GM18499 (cell line): ENCODE measurements around the gene IFT20.
"Not testable (repeated sequence)": the region's sequence is repeated elsewhere in the genome, so short reads cannot be mapped to it uniquely, and the experiment has no call there.

Experiments used
- ATAC-seq: cut with Tn5 transposase; IDR thresholded peaks from one replicate; pipeline ENCODE4 v1.9.1; 2021; ENCODE audit warnings: moderate number of reproducible peaks; ENCODE audit not compliant: insufficient read depth, unreplicated experiment

Gene IFT20

DNA sequence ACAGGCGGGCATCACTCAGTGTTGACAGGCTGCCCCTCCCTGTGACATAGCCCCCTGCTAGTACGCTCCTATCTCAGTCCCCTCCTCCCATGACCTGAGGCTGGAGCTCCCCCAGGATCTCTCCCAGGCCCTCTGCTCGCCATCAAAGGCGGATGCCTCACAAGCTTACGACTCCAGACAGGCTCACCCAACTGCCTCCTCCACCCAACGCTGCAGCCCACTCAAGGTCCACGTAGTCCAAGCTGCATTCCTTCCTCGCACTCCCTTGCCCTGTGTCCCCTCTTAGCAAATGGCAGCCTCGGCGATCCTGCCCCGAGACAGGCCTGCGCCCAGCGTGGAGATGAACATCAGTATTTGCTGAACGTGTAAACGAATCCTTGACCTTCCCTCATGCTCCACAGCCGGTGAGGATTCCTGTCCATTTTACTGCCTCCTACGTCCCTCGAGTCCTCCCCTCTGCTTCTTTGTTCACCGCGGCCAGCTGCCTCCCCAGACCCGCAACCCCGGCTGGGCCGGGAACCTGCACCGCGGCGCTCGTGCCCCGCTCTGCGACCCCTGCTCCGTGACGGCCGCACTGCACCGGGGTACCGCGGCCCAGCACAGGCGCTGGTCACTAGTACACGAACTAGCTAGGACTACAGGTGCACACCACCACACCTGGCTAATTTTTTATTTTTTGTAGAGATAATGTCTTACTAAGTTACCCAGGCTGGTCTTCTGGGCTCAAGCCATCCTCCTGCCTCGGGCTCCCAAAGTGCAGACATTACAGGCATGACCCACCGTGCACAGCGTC, 17.1 kb downstream of the IFT20 start:
- no peak for ATAC-seq

DNA sequence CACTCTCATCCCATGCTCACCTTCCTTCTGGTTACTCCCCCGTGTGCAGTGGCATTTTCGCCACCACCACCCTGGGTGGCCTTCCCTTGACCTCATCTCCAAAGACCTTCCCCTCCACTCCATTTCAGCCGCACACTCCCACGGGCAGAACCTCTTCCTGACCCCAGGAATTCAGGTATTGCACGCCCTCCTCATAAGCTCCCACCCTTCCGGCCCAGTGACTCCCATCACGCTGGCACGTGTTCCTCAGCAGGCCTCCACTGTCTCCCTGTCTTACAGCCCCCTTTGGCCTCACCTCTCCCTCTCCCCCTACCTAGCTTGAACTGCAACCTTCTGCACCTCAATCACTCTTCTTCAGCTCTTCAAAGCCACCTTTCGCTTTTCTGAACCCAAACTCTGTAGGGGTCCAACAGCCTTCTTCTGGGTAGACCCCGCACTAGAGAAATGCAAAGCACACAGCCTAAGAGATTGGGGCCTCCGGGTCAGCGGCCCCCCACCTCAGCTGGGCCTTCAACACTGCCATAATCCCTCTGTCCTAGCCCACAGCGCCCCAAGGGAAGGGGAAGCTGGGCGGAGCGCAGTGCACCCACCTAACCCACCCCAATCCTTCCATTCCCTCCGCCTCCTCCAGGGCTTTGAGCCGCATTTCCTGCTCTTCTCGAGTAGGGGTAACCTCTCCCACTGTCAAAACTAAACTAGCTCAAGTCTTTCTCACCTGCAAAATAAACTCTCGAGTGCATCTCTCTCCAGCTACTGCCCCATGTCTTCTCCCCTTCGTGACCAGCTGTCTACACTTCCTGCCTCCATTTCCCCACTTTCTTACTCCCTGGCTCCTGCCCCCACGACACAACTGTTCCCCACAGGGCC, 17.9 kb downstream of the IFT20 start:
- no peak for ATAC-seq

DNA sequence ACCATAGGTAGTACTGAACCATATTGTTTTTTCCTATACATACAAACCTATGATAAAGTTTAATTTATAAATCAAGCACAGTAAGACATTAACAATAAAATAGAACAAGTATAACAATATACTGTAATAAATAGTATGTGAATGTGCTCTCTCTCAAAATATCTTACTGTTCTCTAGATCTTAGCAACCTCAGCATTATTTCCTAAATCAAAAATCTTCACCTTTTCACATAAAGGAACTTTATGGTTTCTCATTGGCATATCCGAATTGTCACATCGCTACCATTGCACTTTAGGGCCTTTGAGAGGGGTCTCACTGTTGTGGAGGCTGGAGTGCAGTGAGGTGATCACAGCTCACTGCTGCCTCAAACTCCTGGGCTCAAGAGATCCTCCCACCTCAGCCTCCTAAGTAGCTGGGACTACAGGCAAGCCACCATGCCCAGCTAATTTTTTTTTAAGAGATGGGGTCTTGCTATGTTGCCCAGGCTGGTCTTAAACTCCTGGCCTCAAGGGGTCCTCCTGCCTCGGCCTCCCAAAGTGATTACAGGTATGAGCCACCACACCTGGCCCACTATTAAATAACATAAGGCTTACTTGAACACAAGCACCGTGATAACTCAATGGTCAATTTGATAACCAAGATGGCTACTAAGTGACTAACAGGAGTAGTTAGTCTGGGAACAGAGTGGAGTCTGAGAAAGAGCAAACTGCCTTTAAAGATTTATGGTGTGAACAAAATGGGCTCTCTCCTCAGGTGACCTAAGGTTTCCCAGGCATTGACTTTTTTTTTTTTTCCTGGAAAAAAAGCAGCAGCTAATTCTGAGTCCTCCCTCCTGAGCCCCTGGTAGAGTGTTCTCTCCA, 19.2 kb downstream of the IFT20 start:
- ATAC-seq = no peak

DNA sequence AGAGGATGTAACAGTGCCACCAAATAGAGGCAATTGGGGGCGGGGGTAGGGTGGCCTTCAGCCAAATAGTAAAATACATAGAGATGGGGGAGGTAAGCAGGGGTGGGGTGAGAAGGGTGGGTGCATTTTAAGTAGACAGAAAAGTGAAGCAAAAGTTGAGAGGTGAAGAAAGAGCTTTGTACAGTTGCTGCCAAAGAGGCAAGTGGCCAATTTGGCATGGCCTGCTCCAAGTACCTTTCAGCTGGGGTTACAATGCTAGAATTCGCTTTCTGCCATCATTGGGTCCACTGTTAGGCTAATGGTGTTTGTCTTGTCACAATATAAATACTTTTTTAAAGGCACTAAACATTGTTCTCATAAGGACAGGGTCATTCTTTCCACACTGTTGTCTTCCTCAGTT, 21.4 kb downstream of the IFT20 start:
- ATAC-seq = no peak

- no peak for ATAC-seq
Observed at GRCh38 chr17:28306954-28307401, 28.3 kb downstream of the IFT20 start.

- no peak for ATAC-seq
Observed at GRCh38 chr17:28298449-28298848, 36.8 kb downstream of the IFT20 start.

GRCh38 chr17:28295677-28296578, 39.3 kb downstream of the IFT20 start:
- no peak for ATAC-seq

DNA sequence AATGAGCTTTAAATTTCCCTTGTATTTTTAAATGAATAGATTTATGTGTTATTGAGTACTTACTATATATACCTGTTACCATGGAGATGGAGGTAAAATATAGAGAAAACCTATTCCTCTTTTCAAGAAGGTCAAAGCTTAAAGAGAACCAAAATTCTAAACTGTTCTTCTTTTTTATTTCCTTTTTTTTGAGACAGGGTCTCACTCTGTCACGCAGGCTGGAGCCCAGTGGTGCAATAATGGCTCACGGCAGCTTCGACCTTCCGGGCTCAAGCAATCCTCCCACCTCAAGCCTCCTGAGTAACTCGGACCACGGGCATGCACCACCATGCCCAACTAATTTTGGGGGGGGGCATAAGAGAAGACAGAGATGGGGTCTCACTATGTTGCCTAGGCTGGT, 41.3 kb downstream of the IFT20 start:
- no peak for ATAC-seq

DNA sequence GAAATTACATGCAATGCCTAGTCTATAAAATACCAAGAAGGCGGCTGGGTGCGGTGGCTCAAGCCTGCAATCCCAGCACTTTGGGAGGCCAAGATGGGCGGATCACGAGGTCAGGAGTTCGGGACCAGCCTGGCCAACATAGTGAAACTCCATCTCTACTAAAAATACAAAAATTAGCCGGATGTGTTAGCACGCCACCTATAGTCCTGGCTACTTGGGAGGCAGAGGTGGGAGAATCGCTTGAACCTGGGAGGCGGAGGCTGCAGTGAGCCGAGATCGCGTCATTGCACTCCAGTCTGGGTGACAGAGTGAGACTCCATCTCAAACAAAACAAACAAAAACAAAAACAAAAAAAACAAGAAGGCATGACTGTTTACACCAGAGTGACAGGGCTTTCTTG, 42.4 kb downstream of the IFT20 start:
- ATAC-seq = not testable (repeated sequence)

DNA sequence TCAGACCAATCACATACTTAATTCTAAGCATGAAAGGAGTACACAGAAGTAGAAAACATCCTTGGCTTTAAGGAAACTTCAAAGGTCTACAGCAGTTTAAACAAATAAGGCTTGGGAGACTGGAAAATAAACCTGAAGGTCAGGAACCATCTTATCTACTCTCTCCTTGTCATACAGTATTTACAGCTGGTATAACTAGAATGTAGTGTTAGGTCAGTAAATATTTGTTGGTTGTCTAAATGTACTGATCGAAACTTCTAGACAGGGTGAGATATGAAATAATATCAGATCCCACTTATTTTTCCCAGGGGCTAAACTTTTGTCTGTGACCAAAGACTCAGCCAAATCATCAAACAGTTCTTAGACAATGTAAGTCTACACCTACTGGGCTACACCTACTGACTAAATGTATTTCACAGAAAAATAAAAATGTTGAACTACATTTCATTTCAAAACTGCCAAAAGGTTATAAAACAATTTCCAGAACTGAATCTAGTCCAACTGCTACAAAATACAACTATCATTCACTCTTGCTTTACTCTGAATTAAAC, 43.4 kb downstream of the IFT20 start:
- ATAC-seq = no peak

GRCh38 chr17:28290703-28291102, 44.6 kb downstream of the IFT20 start:
- ATAC-seq = no peak

GRCh38 chr17:28285965-28286364, 49.3 kb downstream of the IFT20 start:
- ATAC-seq = no peak

- ATAC-seq = no peak
Observed at GRCh38 chr17:28282596-28282995, 52.7 kb downstream of the IFT20 start.

GRCh38 chr17:28280826-28281225, 54.4 kb downstream of the IFT20 start:
- no peak for ATAC-seq

GRCh38 chr17:28279411-28279810, 55.9 kb downstream of the IFT20 start:
- no peak for ATAC-seq
